IPS-18a (cell line): ENCODE measurements around the gene WFDC1.
"Not testable (repeated sequence)": the region's sequence is repeated elsewhere in the genome, so short reads cannot be mapped to it uniquely, and the experiment has no call there.

Experiments
- H3K27ac ChIP-seq: one replicate; pipeline ENCODE4 v1.5.1; 2013; ENCODE audit warnings: low read length
- H3K27me3 ChIP-seq: one replicate; pipeline ENCODE4 v1.6.1; 2013; ENCODE audit warnings: mild to moderate bottlenecking, low read length; ENCODE audit not compliant: control insufficient read depth, insufficient read depth
- H3K36me3 ChIP-seq: one replicate; pipeline ENCODE4 v1.6.1; 2013; ENCODE audit warnings: low read depth, low read length; ENCODE audit not compliant: control insufficient read depth
- H3K4me1 ChIP-seq: one replicate; pipeline ENCODE4 v1.6.1; 2013; ENCODE audit warnings: low read depth, low read length; ENCODE audit not compliant: control insufficient read depth
- H3K4me3 ChIP-seq: one replicate; pipeline ENCODE4 v1.5.1; 2013; ENCODE audit warnings: low read length
- H3K9ac ChIP-seq: one replicate; pipeline ENCODE4 v1.6.1; 2013; ENCODE audit warnings: mild to moderate bottlenecking, low read length, moderate library complexity
- H3K9me3 ChIP-seq: one replicate; pipeline ENCODE4 v1.6.1; 2013; ENCODE audit warnings: low read depth, low read length; ENCODE audit not compliant: control insufficient read depth

WFDC1 gene

GRCh38 chr16:84332975-84333684 lies 38.5 kb downstream of the WFDC1 start:
- no peak overlapping the region for H3K27ac ChIP-seq
- no peak overlapping the region for H3K9ac ChIP-seq
- H3K9me3 ChIP-seq = no peaks in the 10 kb centered on the region
- no peak overlapping the region for H3K4me3 ChIP-seq
- no peaks in the 10 kb centered on the region for H3K27me3 ChIP-seq
- H3K4me1 ChIP-seq = no peaks in the 10 kb centered on the region
- no peaks in the 10 kb centered on the region for H3K36me3 ChIP-seq

GRCh38 chr16:84334058-84334457 lies 39.4 kb downstream of the WFDC1 start:
- Histone ChIP-seq H3K9me3 (no peaks in the 10 kb centered on the region), H3K27ac (no peak overlapping the region), H3K9ac (no peak overlapping the region), H3K4me3 (no peak overlapping the region), H3K36me3 (no peaks in the 10 kb centered on the region), H3K4me1 (no peaks in the 10 kb centered on the region), H3K27me3 (no peaks in the 10 kb centered on the region)

- Histone ChIP-seq H3K9me3 (no peaks in the 10 kb centered on the region), H3K36me3 (no peaks in the 10 kb centered on the region), H3K27me3 (no peaks in the 10 kb centered on the region), H3K4me3 (no peak overlapping the region), H3K27ac (no peak overlapping the region), H3K4me1 (no peaks in the 10 kb centered on the region), H3K9ac (no peak overlapping the region)
These were observed 39.8 kb downstream of the WFDC1 start for GRCh38 chr16:84334482-84334881.

DNA sequence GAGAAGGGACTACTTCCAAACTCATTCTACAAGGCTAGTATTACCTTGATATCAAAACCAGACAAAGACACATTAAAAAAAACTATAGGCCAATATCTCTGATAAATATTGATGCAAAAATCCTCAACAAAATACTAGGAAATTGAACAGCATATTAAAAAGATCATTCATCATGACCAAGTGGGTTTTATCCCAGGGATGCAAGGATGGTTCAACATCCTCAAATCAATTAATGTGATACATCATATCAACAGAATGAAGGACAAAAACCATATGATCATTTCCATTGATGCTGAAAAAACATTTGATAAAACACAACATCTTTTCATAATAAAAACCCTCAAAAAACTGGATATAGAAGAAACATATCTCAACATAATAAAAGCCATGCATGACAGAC lies 42.6 kb downstream of the WFDC1 start:
- H3K27me3 ChIP-seq, H3K4me3 ChIP-seq, H3K4me1 ChIP-seq, H3K36me3 ChIP-seq, H3K9ac ChIP-seq, H3K27ac ChIP-seq, H3K9me3 ChIP-seq: not testable (repeated sequence)

DNA sequence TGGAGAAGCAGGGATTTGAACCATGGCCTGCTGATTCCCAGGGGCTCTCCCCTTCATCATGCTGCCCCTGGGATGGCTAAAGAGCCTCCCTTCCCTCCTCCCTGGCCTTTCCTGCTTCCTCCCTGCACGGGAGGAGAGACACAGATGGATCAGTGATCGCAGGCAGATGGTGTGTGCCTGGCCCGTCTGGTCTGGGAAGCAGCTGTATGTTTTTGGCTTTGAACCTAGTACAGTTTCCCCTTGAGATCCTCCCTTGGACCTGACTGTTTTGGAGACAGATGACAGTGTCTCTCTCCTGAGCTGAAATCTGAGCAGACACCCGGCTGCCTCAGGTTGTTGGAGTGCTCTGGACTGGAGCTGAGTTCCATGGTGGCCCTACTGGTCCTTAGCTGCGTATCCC lies 44.6 kb downstream of the WFDC1 start:
- no peak overlapping the region for H3K9ac ChIP-seq
- no peaks in the 10 kb centered on the region for H3K27me3 ChIP-seq
- no peak overlapping the region for H3K27ac ChIP-seq
- no peaks in the 10 kb centered on the region for H3K36me3 ChIP-seq
- H3K9me3 ChIP-seq = no peaks in the 10 kb centered on the region
- no peak overlapping the region for H3K4me3 ChIP-seq
- no peaks in the 10 kb centered on the region for H3K4me1 ChIP-seq

- H3K9me3 ChIP-seq = no peaks in the 10 kb centered on the region
- H3K4me1 ChIP-seq = no peaks in the 10 kb centered on the region
- no peak overlapping the region for H3K9ac ChIP-seq
- H3K27me3 ChIP-seq = no peaks in the 10 kb centered on the region
- H3K36me3 ChIP-seq = no peaks in the 10 kb centered on the region
- no peak overlapping the region for H3K27ac ChIP-seq
- H3K4me3 ChIP-seq = no peak overlapping the region
These were observed 45.1 kb downstream of the WFDC1 start for GRCh38 chr16:84339766-84340165.

- Histone ChIP-seq H3K9ac (no peak overlapping the region), H3K27me3 (no peaks in the 10 kb centered on the region), H3K9me3 (no peaks in the 10 kb centered on the region), H3K27ac (no peak overlapping the region), H3K4me3 (no peak overlapping the region), H3K36me3 (no peaks in the 10 kb centered on the region), H3K4me1 (no peaks in the 10 kb centered on the region)
These were observed 45.8 kb downstream of the WFDC1 start for GRCh38 chr16:84340325-84341040.

- no peaks in the 10 kb centered on the region for H3K4me1 ChIP-seq
- no peaks in the 10 kb centered on the region for H3K9me3 ChIP-seq
- H3K27ac ChIP-seq = no peak overlapping the region
- H3K27me3 ChIP-seq = no peaks in the 10 kb centered on the region
- no peak overlapping the region for H3K4me3 ChIP-seq
- no peak overlapping the region for H3K9ac ChIP-seq
- no peaks in the 10 kb centered on the region for H3K36me3 ChIP-seq
These were observed 47.0 kb downstream of the WFDC1 start for GRCh38 chr16:84341528-84342295.

DNA sequence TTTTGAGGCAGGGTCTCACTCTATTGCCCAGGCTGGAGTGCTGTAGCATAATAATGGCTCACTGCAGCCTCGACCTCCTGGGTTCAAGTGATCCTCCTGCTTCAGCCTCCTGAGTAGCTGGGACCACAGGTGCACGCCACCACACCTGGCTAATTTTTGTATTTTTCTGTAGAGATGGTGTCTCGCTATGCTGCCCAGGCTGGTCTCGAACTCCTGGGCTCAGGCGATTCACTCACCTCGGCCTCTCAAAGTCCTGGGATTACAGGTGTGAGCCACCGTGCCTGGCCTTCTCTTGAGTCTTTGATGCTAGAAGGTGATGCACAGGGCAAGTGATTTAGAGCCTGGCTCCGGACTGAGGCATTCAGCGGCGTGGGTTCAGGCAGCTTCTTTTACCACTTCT lies 49.1 kb downstream of the WFDC1 start:
- H3K27ac ChIP-seq, H3K4me3 ChIP-seq, H3K9ac ChIP-seq, H3K27me3 ChIP-seq, H3K36me3 ChIP-seq, H3K9me3 ChIP-seq, H3K4me1 ChIP-seq: not testable (repeated sequence)

- Histone ChIP-seq H3K27me3 (no peaks in the 10 kb centered on the region), H3K9ac (no peak overlapping the region), H3K4me3 (no peak overlapping the region), H3K27ac (no peak overlapping the region), H3K9me3 (no peaks in the 10 kb centered on the region), H3K36me3 (no peaks in the 10 kb centered on the region), H3K4me1 (no peaks in the 10 kb centered on the region)
These were observed 50.1 kb downstream of the WFDC1 start for GRCh38 chr16:84344781-84345180.

DNA sequence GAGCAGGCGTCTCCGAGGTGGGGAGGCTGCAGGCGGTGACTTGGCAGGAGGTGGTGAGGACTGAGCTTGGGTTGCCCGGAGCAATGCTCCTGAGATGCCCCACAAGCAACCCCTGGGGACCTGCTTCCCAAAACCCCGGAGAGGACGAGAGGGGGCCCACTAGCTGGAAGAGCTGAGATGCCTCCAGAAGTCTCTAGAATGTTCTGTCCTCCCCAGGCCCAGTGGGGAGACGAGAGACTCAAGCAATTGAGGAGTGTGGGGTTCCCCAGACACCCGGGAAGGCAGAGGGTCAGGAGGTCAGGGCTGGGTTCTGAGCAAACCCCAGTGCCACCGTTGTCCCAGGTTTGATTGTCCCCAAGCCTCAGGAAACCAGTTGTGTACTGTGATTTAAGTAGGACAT lies 52.5 kb downstream of the WFDC1 start:
- Histone ChIP-seq H3K27ac (no peak overlapping the region), H3K4me1 (no peaks in the 10 kb centered on the region), H3K27me3 (no peaks in the 10 kb centered on the region), H3K9me3 (no peaks in the 10 kb centered on the region), H3K4me3 (no peak overlapping the region), H3K9ac (no peak overlapping the region), H3K36me3 (no peaks in the 10 kb centered on the region)
